Mesodermal cell (in vitro differentiated cells): Measurements from ENCODE around the gene CRYBA1.
"Not testable (repeated sequence)": the region's sequence is repeated elsewhere in the genome, so short reads cannot be mapped to it uniquely, and the experiment has no call there.

Experiments used
- H3K27ac ChIP-seq: 2 replicates; pipeline ENCODE4 v1.7.0; 2013; ENCODE audit warnings: mild to moderate bottlenecking, low read depth, low read length, moderate library complexity; ENCODE audit not compliant: severe bottlenecking
- H3K36me3 ChIP-seq: 2 replicates; pipeline ENCODE4 v1.7.1; 2013; ENCODE audit warnings: mild to moderate bottlenecking, low read length, moderate library complexity; ENCODE audit not compliant: control insufficient read depth, insufficient read depth
- H3K4me1 ChIP-seq: one replicate; pipeline ENCODE4 v1.7.1; 2013; ENCODE audit warnings: mild to moderate bottlenecking, low read length; ENCODE audit not compliant: insufficient read depth, control insufficient read depth, poor library complexity, severe bottlenecking
- H3K4me3 ChIP-seq: 2 replicates; pipeline ENCODE4 v1.7.0; 2013; ENCODE audit warnings: low read length, control low read depth, mild to moderate bottlenecking; ENCODE audit not compliant: insufficient read depth, poor library complexity, severe bottlenecking; ENCODE audit errors: extremely low read depth
- H3K9me3 ChIP-seq: 2 replicates; pipeline ENCODE4 v1.7.1; 2013; ENCODE audit warnings: mild to moderate bottlenecking, low read length, moderate library complexity; ENCODE audit not compliant: control insufficient read depth
- WGBS, 2 experiments: methylation state at CpG; one replicate each; pipeline ENCODE4 v1.1.5; 2013; ENCODE audit warnings: missing lambda C conversion rate in 2 of 2; ENCODE audit not compliant: insufficient coverage in 2 of 2; 5-methylcytosine and 5-hydroxymethylcytosine counted together

The CRYBA1 gene

DNA sequence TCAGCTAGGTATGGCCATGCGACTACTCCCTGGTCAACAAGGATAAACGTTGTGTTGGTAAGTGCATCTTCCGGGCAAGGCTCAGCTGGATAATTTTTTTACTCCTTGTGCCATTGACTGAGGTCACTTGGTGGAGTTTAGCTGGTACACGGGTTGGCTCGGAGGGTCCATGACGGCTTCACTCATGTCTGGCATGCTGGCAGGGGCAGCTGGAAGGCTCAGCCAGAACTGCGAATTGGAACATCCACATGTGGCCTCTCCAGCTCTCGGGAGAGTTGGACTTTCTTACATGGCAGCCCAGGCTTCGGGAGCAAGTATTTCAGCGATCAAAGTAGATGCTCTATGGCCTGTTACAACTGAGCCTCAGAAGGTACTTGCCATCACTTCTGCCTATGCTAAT is 31.5 kb upstream of the CRYBA1 start:
- H3K4me1 ChIP-seq = peaks cover 14% of the 10 kb centered on the region
- no peaks in the 10 kb centered on the region for H3K9me3 ChIP-seq
- no peak overlapping the region for H3K27ac ChIP-seq
- no peaks in the 10 kb centered on the region for H3K36me3 ChIP-seq
- no peak overlapping the region for H3K4me3 ChIP-seq
- WGBS, 2 experiments = 83 to 95% methylated on average over 10 of the region's 10 CpGs

DNA sequence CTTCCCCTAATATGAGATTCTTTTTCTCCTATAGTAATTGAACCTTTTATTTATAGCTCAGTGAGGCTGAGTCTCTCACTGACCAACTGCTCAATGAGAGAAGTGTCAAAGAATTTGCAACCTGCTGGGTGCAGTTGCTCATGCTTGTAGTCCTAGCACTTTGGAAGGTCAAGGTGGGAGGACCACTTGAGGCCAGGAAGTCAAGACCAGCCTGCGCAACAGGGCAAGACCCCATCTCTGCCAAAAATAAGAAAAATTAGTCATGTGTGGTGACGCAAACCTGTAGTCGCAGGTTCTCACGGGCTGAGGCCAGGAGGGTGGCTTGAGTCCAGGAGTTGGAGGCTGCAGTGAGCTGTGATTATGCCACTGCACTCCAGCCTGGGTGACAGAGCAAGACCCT is 30.9 kb upstream of the CRYBA1 start:
- Histone ChIP-seq H3K36me3 (no peaks in the 10 kb centered on the region), H3K4me1 (peaks cover 14% of the 10 kb centered on the region), H3K4me3 (no peak overlapping the region), H3K27ac (no peak overlapping the region), H3K9me3 (no peaks in the 10 kb centered on the region)
- WGBS, 2 experiments = 92 to 95% methylated on average over 3 to 4 of the region's 4 CpGs

DNA sequence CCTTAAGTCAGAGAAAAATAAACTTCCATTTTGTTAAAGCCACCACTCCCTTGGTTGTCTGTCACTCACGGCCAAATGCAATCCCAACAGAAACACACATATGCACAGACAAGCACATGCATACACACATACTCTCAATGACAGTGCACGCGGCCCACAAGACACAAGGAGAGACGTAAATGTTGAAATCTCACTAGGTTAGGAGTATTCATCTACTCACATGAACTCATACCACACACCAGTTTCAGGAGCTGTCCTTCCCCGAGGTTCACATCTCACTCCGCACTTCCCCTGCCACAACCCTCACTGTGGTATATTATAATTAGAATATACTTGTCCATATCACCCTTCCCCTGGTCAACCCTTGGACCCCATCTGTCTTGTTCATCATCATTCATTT is 30.5 kb upstream of the CRYBA1 start:
- no peak overlapping the region for H3K27ac ChIP-seq
- no peak overlapping the region for H3K4me3 ChIP-seq
- 83 to 89% methylated on average over 2 to 4 of the region's 6 CpGs for WGBS, 2 experiments
- no peaks in the 10 kb centered on the region for H3K9me3 ChIP-seq
- peaks cover 14% of the 10 kb centered on the region for H3K4me1 ChIP-seq
- no peaks in the 10 kb centered on the region for H3K36me3 ChIP-seq

DNA sequence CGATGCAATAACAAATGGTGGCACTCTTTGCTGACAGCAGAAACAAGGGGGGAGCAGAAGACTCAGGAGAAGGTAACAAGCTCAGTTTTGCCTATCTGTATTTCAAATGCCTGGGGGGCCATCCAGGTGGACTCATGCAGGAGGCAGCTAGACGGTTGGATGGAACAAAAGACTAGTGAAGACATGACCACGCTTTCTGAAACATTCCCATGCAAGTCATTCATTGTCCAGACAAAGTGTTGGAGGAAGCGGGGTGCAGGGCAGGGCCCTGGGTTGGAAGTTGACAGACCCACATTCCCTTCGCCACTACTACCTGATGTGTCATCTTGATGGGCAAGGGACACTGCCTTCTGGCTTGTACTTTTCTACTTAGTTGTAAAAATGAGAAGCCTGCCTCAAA is 29.8 kb upstream of the CRYBA1 start:
- Histone ChIP-seq H3K27ac (no peak overlapping the region), H3K4me1 (peaks cover 14% of the 10 kb centered on the region), H3K36me3 (no peaks in the 10 kb centered on the region), H3K4me3 (no peak overlapping the region), H3K9me3 (no peaks in the 10 kb centered on the region)
- 87 to 90% methylated on average over 3 to 5 of the region's 5 CpGs for WGBS, 2 experiments

DNA sequence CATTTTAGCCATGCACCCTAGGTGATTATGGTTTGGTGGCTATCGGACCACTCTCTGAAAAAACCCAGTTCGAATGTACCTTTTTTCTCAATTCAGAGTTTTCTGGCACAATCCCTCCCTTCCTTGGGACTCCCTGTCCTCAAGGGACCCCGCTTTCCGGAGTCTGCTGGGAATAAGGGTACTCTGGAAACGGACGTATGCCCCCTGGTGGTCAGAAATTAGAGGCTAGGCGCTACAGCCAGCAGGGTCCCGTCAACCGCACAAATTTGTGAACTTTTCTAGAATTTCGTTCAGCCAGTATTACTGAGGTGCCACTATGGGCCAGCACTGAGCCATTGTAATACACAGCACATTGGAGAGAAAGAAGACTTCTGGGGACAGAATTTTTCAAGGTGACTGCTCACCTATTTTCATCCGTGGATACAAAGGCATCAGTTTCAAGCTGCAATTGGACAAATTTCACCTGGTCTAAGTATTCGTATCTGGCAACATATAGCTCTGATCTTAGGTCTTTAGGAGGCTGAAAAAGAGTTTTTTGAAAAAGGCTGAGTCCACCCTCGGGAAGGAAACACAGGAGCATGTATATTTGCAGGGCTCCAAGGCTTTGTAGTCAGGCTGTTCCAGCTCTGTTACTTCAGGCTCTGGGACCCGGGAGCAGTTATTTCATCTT is 27.1 kb upstream of the CRYBA1 start:
- H3K4me1 ChIP-seq = peaks cover 4% of the 10 kb centered on the region
- no peaks in the 10 kb centered on the region for H3K36me3 ChIP-seq
- H3K27ac ChIP-seq = no peak overlapping the region
- WGBS, 2 experiments = 28 to 36% methylated on average over 12 to 13 of the region's 14 CpGs
- H3K9me3 ChIP-seq = no peaks in the 10 kb centered on the region
- H3K4me3 ChIP-seq = no peak overlapping the region

DNA sequence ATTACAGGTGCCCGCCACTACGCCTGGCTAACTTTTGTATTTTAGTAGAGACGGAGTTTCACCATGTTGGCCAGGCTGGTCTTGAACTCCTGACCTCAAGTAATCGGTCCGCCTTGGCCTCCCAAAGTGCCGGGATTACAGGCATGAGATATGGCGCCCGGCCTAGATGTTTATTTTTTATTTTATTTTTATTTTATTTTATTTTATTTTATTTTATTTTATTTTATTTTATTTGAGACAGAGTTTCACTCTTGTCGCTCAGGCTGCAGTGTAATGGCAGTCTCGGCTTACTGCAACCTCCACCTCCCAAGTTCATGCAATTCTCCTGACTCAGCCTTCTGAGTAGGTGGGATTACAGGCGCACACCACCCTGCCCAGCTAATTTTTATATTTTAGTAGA is 25.3 kb upstream of the CRYBA1 start:
- not testable (repeated sequence) for H3K27ac ChIP-seq, H3K4me3 ChIP-seq, H3K36me3 ChIP-seq, H3K9me3 ChIP-seq, H3K4me1 ChIP-seq
- WGBS, 2 experiments = 94 to 95% methylated on average over 5 to 6 of the region's 11 CpGs

DNA sequence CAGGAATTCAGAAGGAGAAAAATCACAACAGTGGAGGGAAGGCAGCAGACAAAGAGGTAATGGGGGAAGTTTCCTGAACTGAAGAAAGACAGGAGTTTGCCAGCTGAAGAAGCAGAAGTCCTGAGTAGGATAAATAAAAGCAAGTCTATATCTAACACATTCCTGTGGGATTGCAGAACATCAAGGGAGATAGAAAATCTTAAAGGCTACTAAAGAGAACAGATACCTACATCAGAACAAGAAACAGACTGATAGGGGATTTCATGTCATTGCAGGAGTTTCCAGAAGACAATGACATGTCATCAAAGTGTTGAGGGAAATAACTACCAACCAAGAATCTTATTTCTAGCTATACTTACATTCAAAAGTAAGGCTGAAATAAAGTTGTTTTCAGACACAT is 21.3 kb upstream of the CRYBA1 start:
- no peak overlapping the region for H3K4me3 ChIP-seq
- H3K4me1 ChIP-seq = no peaks in the 10 kb centered on the region
- no peaks in the 10 kb centered on the region for H3K36me3 ChIP-seq
- no peaks in the 10 kb centered on the region for H3K9me3 ChIP-seq
- H3K27ac ChIP-seq = no peak overlapping the region

DNA sequence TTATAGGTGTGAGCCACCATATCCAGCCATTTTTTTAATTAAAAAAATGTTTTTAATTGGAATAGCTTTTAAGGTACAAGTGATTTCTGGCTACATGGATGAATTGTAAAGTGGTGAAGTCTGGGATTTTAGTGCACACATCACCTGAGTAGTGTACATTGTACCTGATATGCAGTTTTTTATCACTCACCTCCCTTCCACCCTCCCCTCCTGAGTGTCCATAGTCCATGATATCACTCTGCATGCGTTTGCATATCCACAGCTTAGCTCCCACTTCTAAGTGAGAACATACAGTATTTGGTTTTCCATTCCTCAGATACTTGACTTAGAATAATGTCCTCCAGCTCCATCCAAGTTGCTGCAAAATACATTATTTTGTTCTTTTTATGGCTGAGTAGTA is 13.4 kb upstream of the CRYBA1 start:
- no peak overlapping the region for H3K27ac ChIP-seq
- no peaks in the 10 kb centered on the region for H3K36me3 ChIP-seq
- no peak overlapping the region for H3K4me3 ChIP-seq
- H3K4me1 ChIP-seq = no peaks in the 10 kb centered on the region
- no peaks in the 10 kb centered on the region for H3K9me3 ChIP-seq
- 100% methylated on average over 1 of the region's 1 CpG for WGBS, 2 experiments

DNA sequence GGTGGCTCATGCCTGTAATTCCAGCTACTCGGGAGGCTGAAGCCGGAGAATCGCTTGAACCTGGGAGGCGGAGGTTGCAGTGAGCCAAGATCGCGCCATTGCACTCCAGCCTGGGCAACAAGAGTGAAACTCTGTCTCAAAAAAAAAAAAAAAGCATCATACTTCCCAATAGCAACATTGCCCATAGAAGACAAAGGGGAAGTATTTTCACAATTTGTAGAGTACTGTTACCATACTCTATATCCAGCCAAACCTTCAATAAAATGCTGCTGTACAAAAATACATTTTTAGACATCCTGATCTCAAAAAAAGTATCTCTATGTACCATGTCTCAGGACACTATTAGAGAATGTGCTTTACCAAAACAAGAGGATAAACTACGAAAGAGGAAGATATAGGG is 11.7 kb upstream of the CRYBA1 start:
- H3K4me1 ChIP-seq, H3K27ac ChIP-seq, H3K9me3 ChIP-seq, H3K4me3 ChIP-seq, H3K36me3 ChIP-seq: not testable (repeated sequence)
- WGBS, 2 experiments = 86 to 100% methylated on average over 1 to 4 of the region's 7 CpGs

DNA sequence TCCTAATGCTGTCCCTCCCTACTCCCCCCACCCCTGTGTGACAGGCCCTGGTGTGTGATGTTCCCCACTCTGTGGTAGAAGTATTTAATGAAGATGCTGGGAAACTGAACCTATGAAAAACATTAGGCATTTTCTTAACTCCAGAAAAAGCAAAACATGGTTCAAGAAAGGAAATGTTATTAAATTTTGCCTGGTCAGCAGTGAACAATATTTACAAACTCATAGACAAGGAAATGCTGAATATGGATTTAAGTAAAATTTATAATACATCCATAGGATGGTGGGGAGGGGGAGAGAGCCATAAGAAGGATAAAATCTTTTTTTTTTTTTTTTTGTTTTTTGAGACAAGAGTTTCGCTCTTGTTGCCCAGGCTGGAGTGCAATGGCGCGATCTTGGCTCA is 10.8 kb upstream of the CRYBA1 start:
- H3K27ac ChIP-seq = no peak overlapping the region
- WGBS, 2 experiments = no CpG with 5 or more reads among the region's 3 CpGs
- peaks cover 8% of the 10 kb centered on the region for H3K4me1 ChIP-seq
- no peaks in the 10 kb centered on the region for H3K9me3 ChIP-seq
- no peaks in the 10 kb centered on the region for H3K36me3 ChIP-seq
- no peak overlapping the region for H3K4me3 ChIP-seq

DNA sequence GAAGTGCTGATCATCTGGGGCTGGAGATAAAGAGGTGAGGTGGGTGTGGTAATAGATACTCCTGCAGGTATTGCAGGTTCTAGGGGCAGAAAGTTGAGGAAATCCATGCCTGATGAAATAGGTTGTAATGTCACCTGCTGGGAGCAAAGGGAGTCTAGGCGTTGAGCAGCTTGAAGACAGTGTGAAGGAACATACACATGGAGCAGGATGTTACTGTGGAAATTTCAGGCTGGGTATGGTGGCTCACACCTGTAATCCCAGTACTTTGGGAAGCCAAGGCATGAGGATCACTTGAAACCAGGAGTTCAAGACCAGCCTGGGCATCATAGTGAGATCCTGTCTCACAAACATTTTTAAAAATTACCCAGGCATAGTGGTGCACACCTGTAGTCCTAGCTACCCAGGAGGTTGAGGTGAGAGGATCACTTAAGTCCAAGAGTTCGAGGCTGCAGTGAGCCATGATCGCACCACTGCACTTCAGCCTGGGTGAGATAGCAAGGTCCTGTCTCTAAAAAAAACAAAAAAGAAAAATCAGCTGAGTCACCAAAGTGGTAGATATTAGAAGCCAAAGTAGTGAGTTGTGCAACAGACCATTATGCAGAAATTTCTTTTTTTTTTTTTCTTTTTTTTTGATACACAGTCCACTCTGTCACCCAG is 9.1 kb upstream of the CRYBA1 start:
- no peaks in the 10 kb centered on the region for H3K9me3 ChIP-seq
- H3K4me3 ChIP-seq = no peak overlapping the region
- H3K4me1 ChIP-seq = peaks cover 17% of the 10 kb centered on the region
- H3K27ac ChIP-seq = no peak overlapping the region
- 82 to 93% methylated on average over 3 of the region's 3 CpGs for WGBS, 2 experiments
- no peaks in the 10 kb centered on the region for H3K36me3 ChIP-seq
